Activated effector memory CD4-positive, alpha-beta T cell treated with anti-CD3 and anti-CD28 coated beads, Interleukin-2, amount 50 U/mL, for 16 hours (primary cell): ENCODE results near the gene AP4B1.

Experiments used
- DNase-seq: peaks from one replicate; pipeline ENCODE4 v3.0.0-alpha.2; 2020

The AP4B1 gene

DNA sequence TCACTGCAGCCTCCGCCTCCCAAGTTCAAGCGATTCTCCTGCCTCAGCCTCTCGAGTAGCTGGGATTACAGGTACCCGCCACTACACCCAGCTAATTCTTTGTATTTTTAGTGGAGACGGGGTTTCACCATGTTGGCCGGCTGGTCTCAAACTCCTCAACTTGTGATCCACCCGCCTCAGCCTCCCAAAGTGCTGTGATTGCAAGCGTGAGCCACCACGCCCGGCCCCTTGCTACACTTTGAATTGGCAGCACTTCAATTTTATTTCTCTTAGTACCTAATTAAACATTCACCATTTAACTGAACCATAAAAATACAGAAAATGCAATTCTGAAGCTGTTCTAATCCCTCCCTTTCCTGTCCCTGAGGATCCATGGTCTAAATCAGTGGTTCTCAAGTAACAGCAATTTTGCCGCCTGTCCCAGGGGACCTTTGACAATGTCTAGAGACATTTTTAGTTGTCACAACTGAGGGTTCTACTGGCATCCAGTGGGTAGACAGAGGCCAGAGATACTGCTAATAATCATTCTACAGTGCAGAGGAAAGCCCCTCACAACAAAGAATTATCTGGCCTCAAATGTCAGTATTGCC lies 12.9 kb downstream of the AP4B1 start:
- DNase-seq = no peak

DNA sequence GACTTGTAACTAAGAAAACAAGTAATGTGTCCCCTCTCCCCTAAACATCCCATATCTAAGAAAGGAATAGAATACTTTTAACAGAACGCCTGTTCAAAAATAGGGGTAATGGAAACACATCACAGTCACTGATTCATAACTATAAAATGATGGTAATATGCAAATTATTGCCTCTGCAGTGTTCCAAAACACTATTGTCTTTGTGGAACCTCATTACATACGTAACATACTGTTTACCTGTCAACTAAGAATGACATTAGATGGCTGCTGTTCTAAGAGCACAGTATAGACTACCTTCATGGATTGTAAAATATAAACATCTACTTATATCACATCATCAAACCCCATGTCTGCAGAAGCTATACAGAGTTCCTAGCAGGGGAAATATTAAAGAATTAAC lies 13.8 kb downstream of the AP4B1 start:
- no peak for DNase-seq

DNA sequence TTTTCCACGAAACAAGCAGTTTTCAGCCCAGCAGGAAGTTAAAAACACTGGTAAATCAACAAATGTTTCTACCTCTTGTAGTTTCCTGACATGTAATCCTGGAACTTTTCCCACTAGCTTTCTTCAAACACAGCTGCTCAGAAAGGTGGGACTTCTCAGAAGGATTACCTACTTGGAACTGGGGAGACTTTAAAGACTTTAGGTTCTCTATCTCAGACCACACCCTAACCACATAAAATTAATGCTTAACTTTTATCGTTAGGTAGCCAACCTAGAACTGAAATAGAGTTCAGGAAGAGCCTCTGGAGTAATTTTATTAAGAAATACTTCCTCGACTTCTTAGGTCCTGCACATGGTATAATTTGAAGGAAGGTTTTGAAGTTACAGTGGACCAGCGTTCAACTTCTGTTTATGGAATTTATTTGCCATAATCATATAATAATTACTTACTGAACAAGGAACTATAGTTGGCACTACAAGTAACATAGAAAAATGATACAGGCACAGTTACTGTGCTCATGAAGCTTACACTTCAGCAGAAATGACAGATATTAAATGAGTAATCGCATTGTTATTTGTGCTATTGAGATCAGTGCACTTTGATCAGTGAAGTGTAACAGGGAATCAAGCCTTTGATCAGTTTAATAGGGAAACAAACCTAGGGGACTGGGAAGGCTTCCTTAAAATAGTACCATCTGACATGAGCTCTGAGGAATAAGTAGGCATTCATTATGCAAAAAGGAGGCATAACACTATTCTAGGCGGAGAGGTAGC lies 17.0 kb downstream of the AP4B1 start, which contains the start of gene BCL2L15:
TSS of gene BCL2L15 (minus strand) at position 180 of the 774 bp plus-strand sequence. CDS start 206 bp downstream, outside the sequence.
- DNase-seq = no peak

DNA sequence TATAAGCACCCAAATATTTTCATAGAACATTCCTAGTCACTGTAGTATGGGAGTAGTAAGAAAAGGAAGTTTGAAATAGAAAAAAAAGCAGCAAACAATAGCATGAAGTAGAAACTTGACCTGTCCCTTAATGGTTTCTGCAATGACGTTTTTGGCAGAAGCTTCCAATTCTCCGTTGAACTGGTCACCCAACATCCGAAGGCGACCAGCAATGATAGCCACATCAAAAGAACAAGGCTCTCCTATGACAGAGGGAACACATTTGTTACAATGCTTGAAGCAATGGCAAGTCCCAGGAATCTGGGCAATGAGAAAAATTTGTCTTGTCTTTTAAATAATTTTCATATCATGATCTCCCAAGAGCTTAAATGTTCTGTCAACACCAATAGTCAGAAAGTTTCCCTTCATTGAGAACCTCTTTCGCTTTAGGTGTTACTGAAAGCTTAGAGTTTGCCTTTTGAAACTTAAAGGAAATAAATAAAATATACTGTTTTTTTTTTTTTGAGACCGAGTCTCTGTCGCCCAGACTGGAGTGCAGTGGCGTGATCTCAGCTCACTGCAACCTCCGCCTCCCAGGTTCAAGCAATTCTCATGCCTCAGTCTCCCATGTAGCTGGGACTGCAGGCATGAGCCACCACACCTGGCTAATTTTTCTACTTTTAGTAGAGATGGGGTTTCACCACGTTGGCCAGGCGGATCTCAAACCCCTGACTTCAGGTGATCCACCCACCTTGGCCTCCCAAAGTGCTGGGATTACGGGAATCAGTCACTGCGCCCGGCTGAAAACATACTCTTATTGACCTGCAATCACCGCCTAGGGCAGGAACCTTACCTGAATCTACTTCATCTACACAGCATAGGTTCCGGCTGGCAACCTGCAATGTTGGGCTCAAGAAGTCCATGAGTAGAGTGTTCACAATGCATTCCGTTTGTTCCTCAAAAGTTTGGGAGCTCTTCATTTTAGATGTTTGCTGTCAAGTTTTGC lies 17.9 kb downstream of the AP4B1 start:
- DNase-seq = no peak

DNA sequence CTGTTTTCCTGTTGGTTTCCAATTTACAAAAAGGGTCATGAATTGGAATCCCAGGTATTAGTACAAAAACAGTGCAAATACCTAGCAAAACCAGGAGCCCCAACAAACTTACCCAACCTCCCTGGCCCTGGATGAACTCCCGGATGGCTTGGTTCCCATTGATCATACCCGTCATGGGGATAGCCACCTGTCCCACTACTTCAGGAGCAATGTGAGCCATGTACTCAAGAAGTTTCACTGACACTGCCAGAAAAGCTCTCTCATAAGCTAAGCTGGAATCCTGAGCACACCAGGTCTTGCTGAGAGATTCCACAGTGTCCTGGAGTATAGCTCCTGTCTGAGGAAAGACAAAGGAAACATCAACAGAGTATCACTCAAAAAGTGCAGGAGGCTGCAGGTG lies 22.9 kb downstream of the AP4B1 start:
- DNase-seq = no peak

DNA sequence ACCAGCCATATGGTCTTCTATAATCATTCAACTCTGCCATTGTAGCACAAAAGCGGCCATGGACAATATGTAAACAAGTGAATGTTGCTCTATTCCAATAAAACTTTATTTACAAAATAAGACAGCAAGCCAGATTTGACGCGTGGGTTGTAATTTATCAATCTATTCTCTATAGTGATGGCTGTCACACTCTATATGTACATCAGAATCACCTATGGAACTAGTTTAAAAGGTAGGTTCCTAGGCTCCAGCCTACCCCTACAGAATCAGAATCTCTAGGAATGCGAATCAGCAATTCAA lies 24.9 kb downstream of the AP4B1 start:
- no peak for DNase-seq

DNA sequence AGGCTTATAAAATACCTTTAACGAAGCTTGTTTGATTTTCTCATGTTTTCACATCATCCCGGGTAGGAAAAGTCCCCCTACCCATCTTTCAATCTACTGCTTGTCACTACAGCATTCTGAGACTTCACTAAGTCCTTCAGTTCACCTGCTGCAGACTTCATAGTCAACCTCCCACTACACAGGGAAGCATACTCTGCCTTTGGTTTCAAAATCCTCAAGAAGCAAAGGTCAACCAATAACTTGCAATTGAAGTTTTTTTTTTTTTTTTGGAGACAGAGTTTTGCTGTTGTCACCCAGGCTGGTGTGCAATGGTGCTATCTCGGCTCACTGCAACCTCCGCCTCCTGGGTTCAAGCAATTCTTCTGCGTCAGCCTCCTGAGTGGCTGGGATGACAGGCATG lies 28.4 kb downstream of the AP4B1 start:
- no peak for DNase-seq

DNA sequence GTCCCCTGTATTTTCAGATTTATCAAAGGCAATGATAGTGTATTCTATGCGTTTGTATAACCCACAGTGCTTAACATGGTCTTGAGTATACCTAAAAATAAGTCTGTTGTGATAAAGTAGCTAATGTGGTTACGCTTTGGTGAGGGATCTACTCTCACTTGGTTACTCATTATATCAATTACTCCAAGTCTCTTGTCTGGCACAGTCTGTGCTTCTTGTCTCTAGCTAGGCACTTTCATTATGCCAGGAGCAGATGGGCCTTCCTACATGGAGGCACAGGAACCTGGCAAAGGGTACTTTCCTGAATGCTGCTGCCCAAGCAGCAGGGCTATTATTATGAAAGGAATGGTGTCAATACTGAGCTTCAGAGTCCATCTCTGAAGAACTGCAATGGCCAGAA lies 28.9 kb downstream of the AP4B1 start:
- DNase-seq = no peak

DNA sequence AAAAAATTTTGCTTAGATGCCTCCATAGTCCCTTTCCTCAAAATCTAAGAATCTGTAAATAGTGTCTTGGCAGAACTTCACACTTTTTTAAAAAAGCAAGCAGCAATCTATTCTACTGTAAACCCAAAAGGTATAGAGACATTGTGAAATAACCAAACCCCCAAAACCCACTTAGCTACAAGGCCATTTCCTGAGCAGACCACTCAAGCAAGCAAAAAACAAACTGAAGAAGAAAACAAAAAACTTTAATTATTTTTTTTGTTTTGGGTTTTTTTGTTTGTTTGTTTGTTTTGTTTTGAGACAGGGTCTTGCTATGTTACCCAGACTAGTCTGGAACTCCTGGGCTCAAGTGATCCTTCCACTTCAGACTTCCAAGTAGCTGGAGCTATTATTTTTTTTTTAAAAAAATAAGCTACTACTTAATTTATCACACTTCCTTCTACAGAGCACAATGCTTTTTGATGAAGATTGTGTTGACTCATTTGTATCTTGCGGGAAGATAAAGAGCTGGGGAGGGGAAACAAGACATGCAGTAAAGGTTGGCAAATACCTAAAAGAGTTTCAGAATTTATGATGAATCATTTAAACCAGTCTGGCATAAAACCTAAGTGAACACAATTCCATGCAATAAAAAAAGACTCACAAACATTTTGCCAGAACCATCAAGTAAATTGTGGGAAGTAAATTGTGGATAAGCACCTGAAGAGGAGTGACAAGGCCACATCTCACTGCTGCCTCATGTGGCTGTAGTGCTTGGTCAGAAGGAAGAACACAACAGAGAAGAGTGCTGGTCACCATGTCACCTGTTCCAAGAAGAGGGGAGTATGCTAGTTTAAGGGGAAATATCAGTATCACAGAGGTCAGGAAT lies 30.4 kb downstream of the AP4B1 start:
- no peak for DNase-seq

DNA sequence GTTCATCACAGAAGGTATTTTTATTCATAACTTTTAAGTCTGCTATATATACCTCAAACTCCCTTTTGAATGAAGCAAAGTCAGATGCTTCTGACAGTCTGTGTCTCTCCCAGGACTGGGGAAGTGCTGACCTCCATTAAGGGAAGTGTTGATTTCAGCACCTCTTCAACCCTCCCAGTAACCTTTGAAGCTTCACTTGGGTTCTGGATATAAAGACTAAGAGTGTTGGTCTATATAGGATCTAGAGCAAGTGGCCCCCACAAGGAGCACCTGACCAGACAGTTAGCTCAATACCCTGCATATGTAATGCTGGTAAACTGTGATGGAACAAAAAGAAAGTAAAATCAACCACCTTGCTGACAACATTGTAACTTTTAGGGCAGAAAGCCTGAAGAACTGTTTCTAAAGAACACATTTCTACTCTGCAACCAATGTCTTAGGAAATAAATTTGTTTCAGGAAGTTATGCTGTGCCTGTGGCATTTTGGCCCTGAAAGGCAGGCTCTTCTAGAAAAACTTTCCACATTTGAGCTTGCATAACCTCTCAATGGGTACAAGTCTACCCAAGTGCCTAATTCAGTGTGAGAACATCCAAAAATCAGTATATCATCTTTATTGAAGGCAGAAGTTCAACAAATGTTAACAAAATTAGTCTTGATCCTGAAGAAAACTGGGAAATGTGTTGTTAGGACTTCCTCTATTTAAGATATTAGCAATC lies 32.2 kb downstream of the AP4B1 start:
- DNase-seq = no peak

DNA sequence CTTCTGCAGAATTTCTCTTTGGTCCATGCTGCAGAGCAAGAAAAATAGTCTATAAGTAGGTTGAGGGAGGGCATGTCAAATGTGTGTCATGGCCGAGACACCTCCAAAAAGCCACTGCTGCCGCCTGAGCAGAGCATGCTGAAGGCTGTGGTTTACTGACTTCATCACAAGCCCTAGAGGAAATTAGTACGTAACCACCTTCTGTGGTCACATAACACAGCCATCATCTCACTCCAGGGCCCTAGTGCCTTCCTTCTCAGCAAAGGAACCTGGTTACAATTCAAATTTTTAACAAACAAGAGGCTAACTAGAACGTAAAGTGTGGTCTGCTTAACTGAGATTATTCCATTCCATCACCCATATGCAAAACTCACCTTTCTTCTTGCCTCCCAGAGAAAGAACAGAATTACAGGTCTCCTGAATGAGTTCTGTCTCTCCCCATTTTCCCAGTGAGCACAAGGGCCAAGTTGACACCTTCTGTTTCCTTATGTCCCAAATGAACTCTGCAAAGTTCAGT lies 32.9 kb downstream of the AP4B1 start, which contains the start of gene PTPN22:
TSS of gene PTPN22 (minus strand) at position 116 of the 517 bp plus-strand sequence.
- peak; percentile 91 for DNase-seq

DNA sequence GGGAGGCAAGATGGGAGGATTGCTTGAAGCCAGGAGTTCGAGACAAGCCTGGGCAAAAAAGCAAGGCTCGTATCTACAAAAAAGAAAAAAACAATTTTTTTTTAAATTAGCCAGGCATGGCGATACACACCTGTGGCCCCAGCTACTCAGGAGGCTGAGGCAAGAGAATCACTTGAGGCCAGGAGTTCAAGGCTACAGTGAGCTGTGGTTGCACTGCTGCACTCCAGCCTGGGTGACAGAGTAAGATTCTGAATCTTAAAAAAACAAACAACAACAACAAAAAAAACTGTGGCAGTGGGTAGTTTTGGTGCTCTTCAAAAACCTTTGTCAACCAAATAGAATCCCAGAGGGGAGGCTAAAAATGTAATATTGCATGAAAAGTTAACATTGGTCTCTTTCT lies 33.8 kb downstream of the AP4B1 start:
- no peak for DNase-seq

DNA sequence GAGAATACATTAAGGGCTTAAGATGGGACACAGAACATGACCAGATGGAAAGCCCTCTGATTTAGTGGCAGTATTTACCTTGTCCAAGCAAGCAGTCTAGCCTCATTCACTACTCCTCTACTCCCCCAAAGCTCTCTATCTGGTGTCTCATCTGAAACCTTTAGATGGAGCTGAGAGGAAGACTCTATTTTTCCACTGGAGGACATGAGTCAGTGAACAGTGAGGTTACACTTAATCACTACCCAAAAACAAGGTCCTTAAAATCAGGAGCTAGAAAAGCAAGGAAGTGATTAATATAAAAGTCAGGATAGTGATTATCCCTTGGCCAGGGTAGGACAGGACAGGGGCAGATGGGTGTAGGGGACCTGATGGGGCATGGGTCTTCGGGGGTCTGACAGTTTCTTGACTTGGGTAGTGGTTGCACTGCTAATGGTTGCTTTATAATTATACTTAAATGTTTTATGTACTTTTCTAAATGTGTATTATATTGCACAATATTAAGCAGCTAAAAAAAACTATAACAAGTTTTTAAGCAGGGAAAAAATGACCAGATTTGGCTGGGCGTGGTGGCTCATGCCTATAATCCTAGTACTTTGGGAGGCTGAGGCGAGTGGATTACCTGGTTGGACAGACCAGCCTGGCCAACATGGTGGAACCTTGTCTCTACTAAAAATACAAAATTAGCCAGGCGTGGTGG lies 36.1 kb downstream of the AP4B1 start:
- DNase-seq = no peak

DNA sequence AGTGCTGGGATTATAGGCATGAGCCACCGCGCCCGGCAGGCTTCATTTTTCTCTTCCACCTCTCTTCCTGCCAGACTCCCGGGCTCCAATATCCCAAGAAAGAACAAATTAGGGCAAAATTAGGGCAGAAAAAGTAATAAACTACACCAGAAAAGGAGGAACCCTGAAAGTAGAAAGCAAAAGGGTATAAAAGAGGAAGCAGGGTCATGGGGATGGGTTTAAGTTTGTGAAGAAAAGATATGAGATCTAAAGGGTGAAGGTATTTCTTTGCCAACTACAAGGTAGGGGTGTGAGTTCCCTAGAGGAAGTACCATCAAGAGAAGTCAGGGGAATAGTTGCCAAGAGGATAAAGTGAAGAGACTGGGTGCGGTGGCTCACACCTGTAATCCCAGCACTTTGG lies 43.0 kb downstream of the AP4B1 start:
- DNase-seq = no peak

DNA sequence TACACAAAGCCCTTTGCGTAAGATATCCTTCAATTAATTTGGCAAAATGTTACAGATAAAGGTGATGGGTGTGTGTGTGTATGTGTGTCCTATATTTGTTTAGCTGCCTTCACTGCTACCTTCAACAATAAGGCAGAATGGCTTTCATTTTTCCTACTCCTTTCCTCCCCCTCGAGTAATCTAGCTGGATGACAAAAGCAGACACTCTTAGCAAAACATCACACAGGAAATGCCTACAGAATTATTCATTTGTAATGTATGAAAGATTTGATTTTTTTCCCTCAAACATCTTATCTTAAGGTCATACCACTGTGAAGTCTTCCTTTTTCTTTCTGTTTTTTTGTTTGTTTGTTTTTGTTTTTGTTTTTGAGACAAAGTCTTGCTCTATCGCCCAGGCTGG lies 43.7 kb downstream of the AP4B1 start:
- DNase-seq = no peak

DNA sequence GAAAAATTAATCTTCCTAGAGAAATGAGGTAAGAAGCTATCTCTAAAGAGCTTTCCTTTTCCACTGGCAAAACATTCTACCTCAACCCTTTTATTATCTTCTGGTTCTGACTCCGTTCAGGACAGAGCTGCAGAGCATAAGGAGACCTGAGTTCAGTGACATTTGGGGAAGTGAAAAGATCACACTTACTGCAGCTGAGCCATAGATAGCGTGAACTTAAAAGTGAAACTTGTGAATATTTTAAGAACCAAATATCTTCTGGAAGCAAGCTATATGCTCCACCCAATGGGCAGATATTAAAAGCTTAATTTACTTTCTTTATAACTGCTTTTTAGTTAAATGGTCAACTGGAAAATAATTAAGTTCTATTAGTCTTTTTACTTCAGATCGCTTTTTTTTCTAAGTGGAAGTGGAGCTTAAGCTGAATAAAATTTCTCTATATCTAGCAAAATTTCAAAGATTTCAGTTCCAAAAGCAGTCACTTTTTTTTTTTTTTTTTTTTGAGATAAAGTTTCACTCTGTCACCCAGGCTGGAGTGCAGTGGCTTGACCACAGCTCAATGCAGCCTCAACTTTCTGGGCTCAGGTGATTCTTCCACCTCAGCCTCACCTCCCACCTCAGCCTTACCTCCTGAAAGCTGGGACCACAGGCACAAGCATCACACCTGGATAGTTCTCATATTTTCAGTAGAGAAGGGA lies 45.0 kb downstream of the AP4B1 start:
- no peak for DNase-seq

DNA sequence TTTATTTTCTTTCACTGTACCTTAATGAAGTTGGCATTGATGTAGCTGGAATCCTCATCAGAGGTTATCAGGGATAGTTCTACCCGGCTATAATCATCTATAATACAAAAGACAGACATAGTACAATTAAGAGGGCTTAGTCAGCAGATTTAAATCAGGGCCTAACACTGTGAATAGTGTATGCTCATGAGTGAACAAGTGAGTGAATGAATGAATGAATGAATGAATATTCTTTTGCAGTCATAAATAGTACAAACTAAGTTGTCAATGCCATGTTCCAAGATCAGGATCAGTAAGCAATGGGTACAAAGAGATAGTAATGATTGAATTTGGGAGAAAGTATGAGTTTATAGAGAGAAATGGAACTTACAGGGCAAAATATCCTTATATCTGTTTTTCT lies 45.6 kb downstream of the AP4B1 start:
- DNase-seq = no peak

DNA sequence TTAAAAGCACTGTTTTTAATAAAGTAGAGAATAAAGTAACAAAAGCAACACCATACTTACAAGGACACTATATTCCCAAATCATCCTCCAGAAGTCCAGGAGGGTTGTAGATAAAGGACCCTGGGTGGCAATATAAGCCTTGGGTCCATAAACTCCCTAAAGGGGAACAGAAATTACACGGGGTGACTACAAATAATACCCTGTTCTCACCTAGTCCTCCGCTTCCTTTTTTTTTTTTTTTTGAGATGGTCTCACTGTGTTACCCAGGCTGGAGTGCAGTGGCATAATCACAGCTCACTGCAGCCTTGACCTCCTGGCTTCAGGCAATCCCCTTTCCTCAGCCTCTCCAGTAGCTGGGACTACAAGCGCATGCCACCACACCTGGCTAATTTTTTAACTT lies 46.2 kb downstream of the AP4B1 start:
- no peak for DNase-seq

DNA sequence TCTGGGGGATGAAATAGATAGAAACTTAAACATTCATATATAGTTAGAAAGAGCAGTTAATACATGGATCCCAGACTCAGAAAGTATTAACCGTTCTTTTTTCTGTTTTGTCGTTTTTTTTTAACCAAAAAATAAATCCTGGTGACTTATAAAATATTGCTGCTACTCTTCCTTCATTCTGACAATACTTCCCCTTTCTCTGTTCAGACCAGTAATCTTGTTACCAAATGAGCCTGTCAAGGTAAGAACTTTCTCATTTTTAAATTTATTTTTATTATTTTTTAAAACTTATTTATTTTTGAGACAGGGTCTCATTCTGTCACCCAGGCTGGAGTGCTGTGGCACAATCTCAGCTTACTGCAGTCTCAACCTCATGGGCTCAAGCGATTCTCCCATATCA lies 46.8 kb downstream of the AP4B1 start:
- DNase-seq = no peak

DNA sequence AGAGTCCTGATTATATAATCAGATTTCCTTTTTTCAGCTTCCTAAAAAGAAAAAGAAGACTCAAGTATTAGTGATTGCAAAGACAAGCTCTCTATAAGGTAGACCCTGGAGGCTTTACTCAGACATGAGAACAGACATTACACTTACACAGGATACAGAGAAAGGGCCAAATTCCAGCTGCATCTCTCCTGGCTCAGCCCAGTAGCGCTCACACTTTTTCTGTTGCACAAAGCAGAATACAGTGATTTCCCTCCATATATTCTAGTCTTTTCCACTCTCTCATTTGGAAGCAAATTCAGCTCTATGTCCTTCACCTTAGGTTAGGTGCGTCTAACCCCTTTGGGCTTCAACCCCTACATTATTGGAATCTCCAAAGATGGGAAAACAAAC lies 48.2 kb downstream of the AP4B1 start:
- no peak for DNase-seq
